ENCODE results near the gene TNFRSF1B. TPM values are rescaled to one million over a fixed set of nuclear protein-coding genes. Genes with fewer than 3 reads are reported as not detected.
A peak's percentile ranks its signal among the peaks of the same experiment; 100 is the strongest.

The TNFRSF1B gene
- total and polyA plus RNA-seq, 9 of the 15 experiments (the other 6 are each of a cell fraction or from before 2014, with no cell fraction given) = 8.8 to 91.3 (median 36.0) TPM

DNA sequence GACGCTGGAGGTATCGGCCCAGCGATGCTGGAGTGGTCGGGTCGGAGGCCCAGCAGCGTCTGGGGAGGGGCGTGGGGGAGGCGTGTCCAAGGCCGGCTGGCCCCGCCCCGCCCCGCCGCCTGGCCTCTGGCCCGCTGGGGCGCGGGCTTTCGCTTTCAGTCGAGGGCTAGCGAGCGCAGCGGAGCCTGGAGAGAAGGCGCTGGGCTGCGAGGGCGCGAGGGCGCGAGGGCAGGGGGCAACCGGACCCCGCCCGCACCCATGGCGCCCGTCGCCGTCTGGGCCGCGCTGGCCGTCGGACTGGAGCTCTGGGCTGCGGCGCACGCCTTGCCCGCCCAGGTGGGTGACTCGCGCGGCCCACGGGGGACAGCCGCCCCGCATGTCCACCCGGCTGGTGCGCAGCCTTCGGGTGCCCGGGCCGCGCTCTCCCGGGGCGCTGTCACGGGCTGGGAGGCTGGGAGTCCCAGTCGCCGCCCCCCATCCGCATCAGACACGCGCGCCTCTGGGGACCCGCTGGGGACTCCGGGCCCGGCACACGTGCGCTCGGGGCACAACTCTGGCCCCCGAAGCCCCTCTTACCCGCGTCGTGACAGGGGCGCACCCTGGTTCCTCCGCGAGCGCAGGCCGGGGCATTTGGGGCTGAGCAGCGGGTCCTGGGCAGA, at the start of gene TNFRSF1B (continued):
- TF ChIP-seq HMGN3 (IDR thresholded peaks at IDR 0.05; ENCODE audit: borderline replicate concordance, extremely low read depth, insufficient read length, low read depth, low read length) (peak; percentile 89), E2F3 (CRISPR knock-in tag; IDR thresholded peaks at IDR 0.05) (peak; percentile 83; the same call in 1 of the 2 replicates), TEAD2 (tag; IDR thresholded peaks at IDR 0.05) (no peak), KHSRP (IDR thresholded peaks at IDR 0.05) (no peak), ZKSCAN1 (IDR thresholded peaks at IDR 0.05; ENCODE audit: low read depth, low read length) (no peak), FIP1L1 (IDR thresholded peaks at IDR 0.05; ENCODE audit: low read depth, low read length, poor library complexity, severe bottlenecking) (peak; percentile 87), TAF1 (IDR thresholded peaks at IDR 0.05; ENCODE audit: control insufficient read depth, extremely low read depth, insufficient read depth, low read length, severe bottlenecking) (peak; percentile 96), NUFIP1 (IDR thresholded peaks at IDR 0.05; ENCODE audit: partially characterized antibody) (no peak), KDM2B (CRISPR knock-in tag; IDR thresholded peaks at IDR 0.05) (peak; percentile 3; the same call in 1 of the 2 replicates), NR4A1 (CRISPR knock-in tag; IDR thresholded peaks at IDR 0.05) (no peak), NR4A1 (tag; IDR thresholded peaks at IDR 0.05) (peak; percentile 79), GABPB1 (CRISPR knock-in tag; IDR thresholded peaks at IDR 0.05) (peak; percentile 67), ZNF780A (CRISPR knock-in tag; IDR thresholded peaks at IDR 0.05) (no peak), ARNT (IDR thresholded peaks at IDR 0.05) (no peak), RBBP5 (IDR thresholded peaks at IDR 0.05; ENCODE audit: borderline replicate concordance, insufficient read depth, low read length, poor library complexity, severe bottlenecking) (peak; percentile 90), NRF1 (conservative IDR thresholded peaks at IDR 0.05 in 1 of 2, IDR thresholded peaks at IDR 0.05 in 1 of 2) (peak; percentile 33 to 40; a peak in 2 of 4 replicates), NBN (IDR thresholded peaks at IDR 0.05; ENCODE audit: low read depth) (no peak), ESRRA (IDR thresholded peaks at IDR 0.05; ENCODE audit: borderline replicate concordance, low read depth) (peak; percentile 21; the same call in 1 of the 2 replicates), RBM34 (IDR thresholded peaks at IDR 0.05; ENCODE audit: borderline replicate concordance, insufficient read depth, low read length) (peak; percentile 45; the same call in 1 of the 2 replicates), NR2C2 (CRISPR knock-in tag; IDR thresholded peaks at IDR 0.05) (no peak), NR2C2 (tag; IDR thresholded peaks at IDR 0.05) (peak; percentile 55; the same call in 1 of the 2 replicates), EP400 (IDR thresholded peaks at IDR 0.05) (peak; percentile 36; the same call in 1 of the 2 replicates), ZNF586 (CRISPR knock-in tag; conservative IDR thresholded peaks at IDR 0.05) (no peak), RBFOX2 (IDR thresholded peaks at IDR 0.05; ENCODE audit: low read depth, low read length) (peak; percentile 98)
- TF ChIP-seq, protein P1, sequence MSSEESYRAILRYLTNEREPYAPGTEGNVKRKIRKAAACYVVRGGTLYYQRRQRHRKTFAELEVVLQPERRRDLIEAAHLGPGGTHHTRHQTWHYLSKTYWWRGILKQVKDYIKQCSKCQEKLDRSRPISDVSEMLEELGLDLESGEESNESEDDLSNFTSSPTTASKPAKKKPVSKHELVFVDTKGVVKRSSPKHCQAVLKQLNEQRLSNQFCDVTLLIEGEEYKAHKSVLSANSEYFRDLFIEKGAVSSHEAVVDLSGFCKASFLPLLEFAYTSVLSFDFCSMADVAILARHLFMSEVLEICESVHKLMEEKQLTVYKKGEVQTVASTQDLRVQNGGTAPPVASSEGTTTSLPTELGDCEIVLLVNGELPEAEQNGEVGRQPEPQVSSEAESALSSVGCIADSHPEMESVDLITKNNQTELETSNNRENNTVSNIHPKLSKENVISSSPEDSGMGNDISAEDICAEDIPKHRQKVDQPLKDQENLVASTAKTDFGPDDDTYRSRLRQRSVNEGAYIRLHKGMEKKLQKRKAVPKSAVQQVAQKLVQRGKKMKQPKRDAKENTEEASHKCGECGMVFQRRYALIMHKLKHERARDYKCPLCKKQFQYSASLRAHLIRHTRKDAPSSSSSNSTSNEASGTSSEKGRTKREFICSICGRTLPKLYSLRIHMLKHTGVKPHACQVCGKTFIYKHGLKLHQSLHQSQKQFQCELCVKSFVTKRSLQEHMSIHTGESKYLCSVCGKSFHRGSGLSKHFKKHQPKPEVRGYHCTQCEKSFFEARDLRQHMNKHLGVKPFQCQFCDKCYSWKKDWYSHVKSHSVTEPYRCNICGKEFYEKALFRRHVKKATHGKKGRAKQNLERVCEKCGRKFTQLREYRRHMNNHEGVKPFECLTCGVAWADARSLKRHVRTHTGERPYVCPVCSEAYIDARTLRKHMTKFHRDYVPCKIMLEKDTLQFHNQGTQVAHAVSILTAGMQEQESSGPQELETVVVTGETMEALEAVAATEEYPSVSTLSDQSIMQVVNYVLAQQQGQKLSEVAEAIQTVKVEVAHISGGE (CRISPR knock-in tag; IDR thresholded peaks at IDR 0.05) = peak in 1 of 3 experiments; percentile 15; a peak in 1 of 6 replicates
- TF ChIP-seq, protein P2, sequence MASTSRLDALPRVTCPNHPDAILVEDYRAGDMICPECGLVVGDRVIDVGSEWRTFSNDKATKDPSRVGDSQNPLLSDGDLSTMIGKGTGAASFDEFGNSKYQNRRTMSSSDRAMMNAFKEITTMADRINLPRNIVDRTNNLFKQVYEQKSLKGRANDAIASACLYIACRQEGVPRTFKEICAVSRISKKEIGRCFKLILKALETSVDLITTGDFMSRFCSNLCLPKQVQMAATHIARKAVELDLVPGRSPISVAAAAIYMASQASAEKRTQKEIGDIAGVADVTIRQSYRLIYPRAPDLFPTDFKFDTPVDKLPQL (IDR thresholded peaks at IDR 0.05; ENCODE audit: extremely low read depth, insufficient read length) = no peak
